Transverse colon (tissue), 4 donors: ENCODE data around the gene HIGD1A. TPM values are rescaled to one million over a fixed set of nuclear protein-coding genes. Genes with fewer than 3 reads are reported as not detected.

Source experiments
- DNase-seq: peaks from one replicate; pipeline ENCODE4 v3.0.0-alpha.2; 2019
- H3K27ac ChIP-seq, 4 donors: fragments of 200-600 bp; sonication (generic); 2 replicates each; pipeline ENCODE4 v1.5.1; 2016 to 2018; ENCODE audit warnings: inconsistent platforms in 4 of 4
- H3K27me3 ChIP-seq: fragments of 200-600 bp; sonication (generic); 2 replicates; pipeline ENCODE4 v1.5.1; 2017; ENCODE audit warnings: inconsistent platforms
- H3K36me3 ChIP-seq, 4 donors: fragments of 200-600 bp; sonication (generic); 2 replicates each; pipeline ENCODE4 v1.5.1; 2017 to 2019; ENCODE audit warnings: inconsistent platforms in 4 of 4
- H3K4me1 ChIP-seq, 4 donors: fragments of 200-600 bp; sonication (generic); 2 replicates each; pipeline ENCODE4 v1.5.1; 2017 to 2020; ENCODE audit warnings: inconsistent platforms in 4 of 4
- H3K4me3 ChIP-seq, 4 donors: fragments of 200-600 bp; sonication (generic); 1 replicate in 1 of 4; 2 replicates in 3 of 4; pipeline versions ENCODE4 v1.5.1 to v1.6.1; 2017 to 2019; ENCODE audit warnings: inconsistent platforms in 4 of 4
- H3K9me3 ChIP-seq, 2 donors: fragments of 200-600 bp; sonication (generic); 2 replicates each; pipeline ENCODE4 v1.5.1; 2017 to 2019; ENCODE audit warnings: inconsistent platforms in 2 of 2
- CTCF ChIP-seq, 5 experiments: fragments of 200-600 bp in 3 of 5; fragments of 450-650 bp in 2 of 5; sonication (generic) in 3 of 5; IDR thresholded peaks; 1 replicate in 2 of 5; 2 replicates in 3 of 5; pipeline ENCODE4 v1.5.1; 2016 to 2017; ENCODE audit warnings: antibody characterized with exemption in 5 of 5, inconsistent platforms in 3 of 5, mild to moderate bottlenecking in 2 of 5, moderate library complexity in 1 of 5
- EP300 ChIP-seq: sonication (generic); formaldehyde crosslinking; IDR thresholded peaks from one replicate; pipeline ENCODE4 v1.6.1; 2017; ENCODE audit warnings: antibody characterized with exemption, low read depth
- POLR2A ChIP-seq: fragments of 450-650 bp; IDR thresholded peaks from one replicate; pipeline ENCODE4 v1.6.1; 2016; ENCODE audit warnings: antibody characterized with exemption, mild to moderate bottlenecking, moderate library complexity
- POLR2AphosphoS5 ChIP-seq, 3 donors: sonication (generic); formaldehyde crosslinking; IDR thresholded peaks; one replicate each; pipeline ENCODE4 v1.6.1; 2016; ENCODE audit warnings: antibody characterized with exemption in 3 of 3
- WGBS, 2 donors: methylation state at CpG; one replicate each; pipeline ENCODE4 v1.1.5; 2018; ENCODE audit warnings: low coverage in 1 of 2; 5-methylcytosine and 5-hydroxymethylcytosine counted together
- in situ Hi-C, 4 donors: fragments of 200-750 bp; cut with MboI; loops; one replicate each; pipeline versions ENCODE4 v1.15.0 to v1.15.1; 2017; ENCODE audit warnings: low sequenced_read_pairs in 3 of 4, low pct_ligation_motif_present in 1 of 4, low pct_unique_long_range_greater_than_20kb in 1 of 4
- intact Hi-C: fragments of 100-400 bp; cut with DNase I; formaldehyde crosslinking; loops from one replicate; pipeline ENCODE4 v1.15.1; 2023; ENCODE audit warnings: low total_unique reads
- total RNA-seq, 4 donors: library from RNA; depleted of rRNA; stranded (reverse); fragments of >200 nt; gene quantifications; one replicate each; pipeline ENCODE4 v1.1.0, GENCODE V29; 2016

HIGD1A gene
- total RNA-seq, 4 donors from 2014 or later, result 41.4 to 518 (median 379) TPM

- H3K4me3 ChIP-seq, result peak overlapping the region; percentile 80 to 83 (median 82)
- TF ChIP-seq POLR2A (no peak), POLR2AphosphoS5 (IDR thresholded peaks at IDR 0.05) (peak in 1 of 3 donors; percentile 8)
- H3K36me3 ChIP-seq, result no peaks in the 10 kb centered on the region
- no peaks in the 10 kb centered on the region for H3K27me3 ChIP-seq
- 2% methylated on average over 33 of the region's 33 CpGs; no CpG with 5 or more reads in 1 of the 2 donors for WGBS, 2 donors
- in situ Hi-C loops, result no loop called here
- peak; percentile 39 for DNase-seq
- H3K4me1 ChIP-seq, result peaks cover 17 to 47% (median 38%) of the 10 kb centered on the region in 4 donors
- no peaks in the 10 kb centered on the region for H3K9me3 ChIP-seq
- H3K27ac ChIP-seq, result peak overlapping the region; percentile 98 to 99 (median 98)
- intact Hi-C loops, result no loop called here
These were observed 730 bp downstream of the HIGD1A start for GRCh38 chr3:42803414-42804105.

DNA sequence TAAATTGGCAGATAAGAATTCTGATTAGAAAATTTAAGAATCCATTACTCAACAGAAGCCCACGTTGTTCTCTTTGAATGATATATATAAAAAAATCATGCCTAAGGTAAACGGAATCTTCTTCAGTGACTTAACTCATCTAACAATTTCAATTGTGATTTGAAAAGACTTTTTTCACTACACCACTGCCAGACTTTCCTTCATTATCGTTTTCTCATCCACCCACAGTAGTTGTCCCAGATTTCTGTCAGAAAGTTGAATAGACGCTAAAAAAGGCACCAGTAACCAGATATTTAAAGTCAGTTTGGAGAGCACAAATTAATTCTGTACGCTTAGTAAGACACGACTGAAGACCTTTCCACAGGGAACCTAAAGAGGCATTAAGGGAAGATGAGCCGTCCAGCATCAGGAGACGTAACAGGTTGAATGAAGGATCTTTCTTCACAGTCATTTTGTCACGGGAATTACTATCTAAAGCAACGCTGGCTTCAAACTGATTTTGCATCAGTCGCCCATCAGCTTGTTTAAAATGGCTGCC lies 1.3 kb downstream of the HIGD1A start:
- Histone ChIP-seq H3K36me3 (no peaks in the 10 kb centered on the region), H3K27ac (peak overlapping the region; percentile 98 to 99 (median 98)), H3K9me3 (no peaks in the 10 kb centered on the region), H3K27me3 (no peaks in the 10 kb centered on the region), H3K4me3 (peak overlapping the region; percentile 80 to 83 (median 82)), H3K4me1 (peaks cover 17 to 47% (median 38%) of the 10 kb centered on the region in 4 donors)
- in situ Hi-C loops (no loop called here), intact Hi-C loops (no loop called here)
- TF ChIP-seq EP300 (no peak), CTCF (IDR thresholded peaks at IDR 0.05) (no peak), POLR2A (no peak), POLR2AphosphoS5 (IDR thresholded peaks at IDR 0.05) (no peak)
- DNase-seq, result no peak
- 49 to 57% methylated on average over 9 to 11 of the region's 11 CpGs for WGBS, 2 donors

DNA sequence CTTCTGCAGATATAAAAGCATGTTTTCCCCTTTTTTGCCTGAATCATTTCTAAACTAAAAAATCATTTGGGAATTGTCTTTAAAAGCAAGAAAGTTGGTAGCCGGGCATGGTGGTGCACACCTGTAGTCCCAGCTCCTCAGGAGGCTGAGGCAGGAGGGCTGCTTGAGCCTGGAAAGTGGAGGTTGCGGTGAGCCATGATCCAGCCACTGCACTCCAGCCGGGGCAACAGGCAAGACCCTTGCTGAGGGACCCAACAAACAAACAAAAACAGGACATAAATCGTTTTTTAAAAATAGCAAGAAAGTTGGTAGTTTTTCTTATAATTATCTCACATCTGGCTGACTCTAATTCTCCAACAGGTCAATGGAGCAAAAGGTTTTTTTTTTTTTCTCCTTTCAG lies 2.5 kb downstream of the HIGD1A start:
- WGBS, 2 donors, result 80 to 87% methylated on average over 2 to 4 of the region's 4 CpGs
- Histone ChIP-seq H3K4me1 (peaks cover 17 to 47% (median 38%) of the 10 kb centered on the region in 4 donors), H3K27me3 (no peaks in the 10 kb centered on the region), H3K27ac (peak overlapping the region; percentile 48 to 99 (median 98)), H3K4me3 (peak overlapping the region in 2 of 4 donors; percentile 83), H3K9me3 (no peaks in the 10 kb centered on the region), H3K36me3 (no peaks in the 10 kb centered on the region)
- in situ Hi-C loops, result no loop called here
- TF ChIP-seq POLR2A (no peak), POLR2AphosphoS5 (IDR thresholded peaks at IDR 0.05) (no peak), EP300 (no peak), CTCF (IDR thresholded peaks at IDR 0.05) (no peak)
- intact Hi-C loops, result no loop called here
- no peak for DNase-seq

DNA sequence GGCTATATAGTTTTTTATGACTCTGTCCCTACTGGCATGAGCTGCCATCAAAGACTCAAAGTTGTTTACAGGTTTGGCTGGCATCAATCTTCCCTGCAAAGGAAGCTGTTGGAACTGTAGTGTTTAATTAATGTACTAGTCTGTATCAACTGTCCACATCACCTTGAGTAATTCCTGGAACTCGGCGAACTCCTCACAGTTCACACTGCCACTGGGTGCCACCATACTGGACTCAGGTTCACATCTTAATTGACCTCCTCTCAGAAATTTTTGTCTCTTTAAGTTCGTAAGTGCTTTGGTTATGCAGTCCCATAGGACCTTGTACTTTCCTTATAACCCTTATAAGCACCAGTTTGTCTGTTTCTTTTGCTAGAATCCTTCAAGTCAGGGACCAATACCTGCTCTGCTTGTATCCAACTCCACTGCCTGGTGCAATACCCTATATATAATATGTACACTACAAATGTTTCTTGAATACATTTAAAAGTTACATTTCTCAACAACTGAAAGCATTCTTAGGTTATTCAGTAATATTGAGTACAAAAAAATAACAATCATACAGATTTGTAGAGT lies 3.2 kb downstream of the HIGD1A start:
- H3K4me3 ChIP-seq, result peak overlapping the region in 2 of 4 donors; percentile 83

More for the DNA sequence above, 3.2 kb downstream of the HIGD1A start:
- H3K36me3 ChIP-seq, result no peaks in the 10 kb centered on the region
- peak overlapping the region; percentile 48 to 99 (median 98) for H3K27ac ChIP-seq
- no peak for DNase-seq
- WGBS, 2 donors, result 36 to 58% methylated on average over 3 of the region's 3 CpGs
- intact Hi-C loops, result no loop called here
- TF ChIP-seq CTCF (IDR thresholded peaks at IDR 0.05) (no peak), POLR2A (peak; percentile 65), POLR2AphosphoS5 (IDR thresholded peaks at IDR 0.05) (peak in 2 of 3 donors; percentile 60 to 82), EP300 (no peak)
- in situ Hi-C loops, result no loop called here
- H3K27me3 ChIP-seq, result no peaks in the 10 kb centered on the region
- no peaks in the 10 kb centered on the region for H3K9me3 ChIP-seq
- H3K4me1 ChIP-seq, result peaks cover 17 to 50% (median 38%) of the 10 kb centered on the region in 4 donors
